Measurements from ENCODE around the gene PLA2G1B.

PLA2G1B gene

DNA sequence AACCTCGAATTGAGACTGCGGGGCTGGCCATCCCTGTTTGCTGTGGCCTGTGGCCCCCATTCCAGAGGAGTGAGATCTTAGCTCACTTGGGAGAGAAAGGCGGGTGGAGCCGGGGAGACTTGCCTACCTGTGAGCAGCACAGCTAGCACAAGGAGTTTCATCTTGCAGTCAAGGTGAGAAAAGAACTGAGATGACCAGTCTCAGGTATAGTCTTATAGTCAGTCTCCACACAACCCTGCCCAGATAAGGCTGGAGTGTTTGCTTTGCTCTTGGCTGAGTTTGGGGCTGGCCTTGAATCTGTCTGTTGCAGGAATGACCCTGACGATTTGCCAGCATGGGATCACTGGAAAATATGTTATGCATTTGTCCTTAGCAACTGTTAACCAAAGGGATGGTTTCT lies at the start of gene PLA2G1B:
PLA2G1B (minus strand) TSS at position 187 of the 400 bp plus-strand sequence; CDS start at position 161, 26 bp downstream.
- DNase-seq: no peak
- Histone ChIP-seq H3K9me2 (replicated peaks; ENCODE audit: insufficient read depth, low read length) (no peaks in the 10 kb centered on the region), H3K27me3 (replicated peaks; ENCODE audit: insufficient read depth, low read length) (no peaks in the 10 kb centered on the region), H2AFZ (ENCODE audit: low read length) (no peak within 1 kb of the TSS), H3K9ac (ENCODE audit: low read length) (no peak within 1 kb of the TSS), H3K79me2 (ENCODE audit: low read length) (no peaks in the 10 kb centered on the region), H3K4me1 (ENCODE audit: low read length) (no peaks in the 10 kb centered on the region), H3K4me2 (ENCODE audit: low read depth, low read length) (no peak within 1 kb of the TSS), H3K9me3 (replicated peaks; ENCODE audit: insufficient read depth, low read length) (no peaks in the 10 kb centered on the region), H3K4me3 (ENCODE audit: low read length) (no peak within 1 kb of the TSS), H3K36me3 (replicated peaks; ENCODE audit: insufficient read depth, low read length) (no peaks in the 10 kb centered on the region), H3F3A (ENCODE audit: insufficient read depth, low read length) (no peaks in the 10 kb centered on the region), H4K20me1 (ENCODE audit: insufficient read depth, low read length) (no peaks in the 10 kb centered on the region), H3K27ac (ENCODE audit: low read length) (no peak within 1 kb of the TSS)
- no peak for TF ChIP-seq EZH2 (optimal IDR thresholded peaks at IDR 0.05; ENCODE audit: low read depth, low read length)
- TF ChIP-seq, protein P1, sequence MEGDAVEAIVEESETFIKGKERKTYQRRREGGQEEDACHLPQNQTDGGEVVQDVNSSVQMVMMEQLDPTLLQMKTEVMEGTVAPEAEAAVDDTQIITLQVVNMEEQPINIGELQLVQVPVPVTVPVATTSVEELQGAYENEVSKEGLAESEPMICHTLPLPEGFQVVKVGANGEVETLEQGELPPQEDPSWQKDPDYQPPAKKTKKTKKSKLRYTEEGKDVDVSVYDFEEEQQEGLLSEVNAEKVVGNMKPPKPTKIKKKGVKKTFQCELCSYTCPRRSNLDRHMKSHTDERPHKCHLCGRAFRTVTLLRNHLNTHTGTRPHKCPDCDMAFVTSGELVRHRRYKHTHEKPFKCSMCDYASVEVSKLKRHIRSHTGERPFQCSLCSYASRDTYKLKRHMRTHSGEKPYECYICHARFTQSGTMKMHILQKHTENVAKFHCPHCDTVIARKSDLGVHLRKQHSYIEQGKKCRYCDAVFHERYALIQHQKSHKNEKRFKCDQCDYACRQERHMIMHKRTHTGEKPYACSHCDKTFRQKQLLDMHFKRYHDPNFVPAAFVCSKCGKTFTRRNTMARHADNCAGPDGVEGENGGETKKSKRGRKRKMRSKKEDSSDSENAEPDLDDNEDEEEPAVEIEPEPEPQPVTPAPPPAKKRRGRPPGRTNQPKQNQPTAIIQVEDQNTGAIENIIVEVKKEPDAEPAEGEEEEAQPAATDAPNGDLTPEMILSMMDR (IDR thresholded peaks at IDR 0.05; ENCODE audit: low read length): no peak
- TF ChIP-seq EZH2phosphoT487 (IDR thresholded peaks at IDR 0.05; ENCODE audit: low read length): no peak

GRCh38 chr12:120376934-120377572 lies 49.5 kb upstream of the PLA2G1B start:
- Histone ChIP-seq H3F3A (ENCODE audit: insufficient read depth, low read length) (no peaks in the 10 kb centered on the region), H3K27me3 (replicated peaks; ENCODE audit: insufficient read depth, low read length) (peaks cover under 1% of the 10 kb centered on the region), H3K9ac (ENCODE audit: low read length) (no peak overlapping the region), H4K20me1 (ENCODE audit: insufficient read depth, low read length) (no peaks in the 10 kb centered on the region), H3K9me2 (replicated peaks; ENCODE audit: insufficient read depth, low read length) (no peaks in the 10 kb centered on the region), H3K79me2 (ENCODE audit: low read length) (no peaks in the 10 kb centered on the region), H2AFZ (ENCODE audit: low read length) (no peak overlapping the region), H3K4me2 (ENCODE audit: low read depth, low read length) (no peak overlapping the region), H3K4me3 (ENCODE audit: low read length) (no peak overlapping the region), H3K9me3 (replicated peaks; ENCODE audit: insufficient read depth, low read length) (no peaks in the 10 kb centered on the region), H3K27ac (ENCODE audit: low read length) (no peak overlapping the region), H3K4me1 (ENCODE audit: low read length) (no peaks in the 10 kb centered on the region), H3K36me3 (replicated peaks; ENCODE audit: insufficient read depth, low read length) (no peaks in the 10 kb centered on the region)
- TF ChIP-seq EZH2 (optimal IDR thresholded peaks at IDR 0.05; ENCODE audit: low read depth, low read length): no peak
- TF ChIP-seq, protein P1 (IDR thresholded peaks at IDR 0.05; ENCODE audit: low read length): no peak
- TF ChIP-seq EZH2phosphoT487 (IDR thresholded peaks at IDR 0.05; ENCODE audit: low read length): no peak
- no peak for DNase-seq

- Histone ChIP-seq H4K20me1 (ENCODE audit: insufficient read depth, low read length) (no peaks in the 10 kb centered on the region), H3K9me2 (replicated peaks; ENCODE audit: insufficient read depth, low read length) (no peaks in the 10 kb centered on the region), H3K9ac (ENCODE audit: low read length) (no peak overlapping the region), H3K27me3 (replicated peaks; ENCODE audit: insufficient read depth, low read length) (peaks cover 6% of the 10 kb centered on the region), H2AFZ (ENCODE audit: low read length) (no peak overlapping the region), H3K4me2 (ENCODE audit: low read depth, low read length) (no peak overlapping the region), H3K4me3 (ENCODE audit: low read length) (no peak overlapping the region), H3K27ac (ENCODE audit: low read length) (no peak overlapping the region), H3F3A (ENCODE audit: insufficient read depth, low read length) (no peaks in the 10 kb centered on the region), H3K79me2 (ENCODE audit: low read length) (no peaks in the 10 kb centered on the region), H3K4me1 (ENCODE audit: low read length) (no peaks in the 10 kb centered on the region), H3K36me3 (replicated peaks; ENCODE audit: insufficient read depth, low read length) (no peaks in the 10 kb centered on the region), H3K9me3 (replicated peaks; ENCODE audit: insufficient read depth, low read length) (no peaks in the 10 kb centered on the region)
- DNase-seq: no peak
- no peak for TF ChIP-seq EZH2phosphoT487 (IDR thresholded peaks at IDR 0.05; ENCODE audit: low read length)
- TF ChIP-seq, protein P1 (IDR thresholded peaks at IDR 0.05; ENCODE audit: low read length): no peak
- TF ChIP-seq EZH2 (optimal IDR thresholded peaks at IDR 0.05; ENCODE audit: low read depth, low read length): no peak
Measured at GRCh38 chr12:120376416-120376815, 48.8 kb upstream of the PLA2G1B start.
